Measurements from ENCODE around the gene NFRKB.
"Not testable (repeated sequence)": the region's sequence is repeated elsewhere in the genome, so short reads cannot be mapped to it uniquely, and the experiment has no call there.

NFRKB gene

DNA sequence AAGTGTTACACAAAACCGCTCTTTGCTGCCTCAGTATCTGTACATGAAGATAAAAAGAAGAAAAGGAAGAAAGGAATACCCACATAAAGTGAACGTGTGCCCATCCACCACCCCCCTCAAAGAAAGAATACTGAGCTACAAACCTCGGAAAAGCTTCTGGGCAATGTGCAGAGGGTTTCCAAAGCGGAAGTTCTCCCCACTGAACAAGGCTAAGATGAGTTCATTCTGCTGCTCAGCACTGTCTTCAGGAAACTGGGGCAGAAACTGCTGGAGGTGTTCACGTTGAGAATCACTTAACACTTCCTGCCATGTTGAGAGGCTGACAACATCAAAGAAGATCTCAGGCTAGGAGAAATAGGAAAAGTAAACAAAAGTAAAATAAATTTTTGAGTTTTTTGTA lies 6.9 kb downstream of the NFRKB start:
- no peak for DNase-seq

DNA sequence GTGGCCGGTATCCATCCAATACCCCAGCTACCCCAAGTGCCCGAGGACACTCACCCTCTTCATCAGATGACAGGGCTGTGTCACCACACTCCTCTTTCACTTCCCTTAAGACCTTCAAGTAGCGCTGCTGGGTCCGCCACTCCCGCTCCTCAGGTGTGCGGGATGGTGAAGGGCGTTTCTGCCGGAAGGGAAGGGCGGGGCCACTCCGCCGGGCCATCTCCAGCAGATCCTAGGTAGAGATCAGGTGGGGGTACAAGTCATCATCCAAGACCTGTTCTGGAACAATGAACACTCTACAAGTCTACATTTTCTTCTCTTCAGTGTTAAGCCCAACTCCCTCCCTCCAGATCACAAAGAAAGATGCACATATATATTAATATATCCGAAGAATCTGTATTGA lies 10.0 kb downstream of the NFRKB start:
- DNase-seq, result no peak

GRCh38 chr11:129884581-129884980 lies 10.8 kb downstream of the NFRKB start:
- DNase-seq, result no peak

- DNase-seq, result peak; percentile 41
Measured at GRCh38 chr11:129881570-129882170, 13.7 kb downstream of the NFRKB start.

DNA sequence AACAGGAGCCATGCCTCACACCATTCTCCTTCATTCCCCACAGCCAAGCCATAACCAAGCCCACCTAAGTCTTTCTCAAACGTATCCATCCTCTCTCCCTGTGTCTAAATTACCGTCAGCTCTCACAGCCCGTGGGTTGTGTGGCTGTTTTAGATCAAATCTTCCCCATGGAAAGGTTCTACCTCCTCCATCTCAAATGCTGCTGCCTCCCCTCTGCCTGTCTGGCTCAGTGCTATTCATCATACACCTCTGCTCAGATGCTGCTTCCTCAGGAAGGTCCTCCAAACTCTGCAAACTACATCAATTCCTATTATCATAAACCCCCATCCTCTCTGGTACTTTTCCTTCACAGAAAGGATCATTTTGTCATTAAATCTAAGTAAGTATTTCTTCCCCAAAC lies 15.1 kb downstream of the NFRKB start:
- no peak for DNase-seq

DNA sequence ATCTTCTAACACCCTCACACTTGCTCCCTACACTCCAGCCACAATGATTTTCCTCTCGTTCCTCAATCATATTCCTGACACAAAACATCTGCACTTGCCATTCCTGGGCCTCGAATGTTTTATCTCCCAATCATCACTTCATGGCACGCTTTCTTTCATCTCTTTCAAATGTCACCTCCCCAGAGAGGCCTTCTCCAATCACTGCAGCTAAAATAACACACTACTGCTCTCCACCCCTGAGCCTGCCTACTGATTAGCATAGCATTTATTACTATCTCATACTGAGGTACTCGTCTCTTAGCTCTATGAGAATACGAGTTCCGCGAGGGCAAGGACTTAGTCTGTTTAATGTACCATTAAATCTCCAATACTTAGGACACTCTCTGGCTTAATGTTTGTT lies 23.5 kb downstream of the NFRKB start:
- no peak for DNase-seq

DNA sequence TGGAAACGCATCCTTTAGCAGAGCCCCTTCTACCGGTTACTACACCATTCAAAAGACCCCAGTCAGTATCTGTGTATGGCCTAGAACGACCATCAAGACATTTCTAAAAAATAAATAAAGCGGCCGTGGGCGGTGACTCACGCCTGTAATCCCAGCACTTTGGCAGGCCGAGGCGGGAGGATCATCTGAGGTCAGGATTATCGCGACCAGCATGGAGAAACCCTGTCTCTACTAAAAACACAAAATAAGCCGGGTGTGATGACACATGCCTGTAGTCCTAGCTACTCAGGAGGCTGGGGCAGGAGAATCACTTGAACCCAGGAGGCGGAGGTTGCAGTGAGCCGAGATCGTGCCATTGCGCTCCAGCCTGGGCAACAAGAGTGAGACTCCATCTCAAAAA lies 26.8 kb downstream of the NFRKB start:
- not testable (repeated sequence) for DNase-seq

- DNase-seq, result no peak
Measured at GRCh38 chr11:129866311-129866710, 29.1 kb downstream of the NFRKB start.

DNA sequence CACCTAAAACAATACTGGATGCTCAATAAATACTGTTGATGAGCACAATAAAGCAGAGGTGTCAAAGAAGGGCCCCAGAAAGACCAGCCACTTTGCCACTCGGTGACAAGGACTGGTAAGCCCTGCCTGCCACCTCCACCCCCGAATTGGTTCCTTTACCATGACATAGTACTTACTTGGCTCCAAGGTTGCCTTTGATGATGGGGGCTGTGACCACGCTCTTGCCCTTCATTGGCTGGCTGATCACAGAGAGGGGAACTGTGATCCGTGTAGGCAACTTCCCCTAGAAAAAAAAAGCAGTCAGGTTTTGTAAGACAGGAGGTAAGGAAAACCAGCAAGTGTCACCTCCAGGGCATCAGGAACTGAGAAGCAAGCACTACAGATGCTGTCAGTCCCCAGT lies 29.7 kb downstream of the NFRKB start:
- DNase-seq, result no peak

GRCh38 chr11:129864811-129865210 lies 30.6 kb downstream of the NFRKB start:
- DNase-seq, result no peak

DNA sequence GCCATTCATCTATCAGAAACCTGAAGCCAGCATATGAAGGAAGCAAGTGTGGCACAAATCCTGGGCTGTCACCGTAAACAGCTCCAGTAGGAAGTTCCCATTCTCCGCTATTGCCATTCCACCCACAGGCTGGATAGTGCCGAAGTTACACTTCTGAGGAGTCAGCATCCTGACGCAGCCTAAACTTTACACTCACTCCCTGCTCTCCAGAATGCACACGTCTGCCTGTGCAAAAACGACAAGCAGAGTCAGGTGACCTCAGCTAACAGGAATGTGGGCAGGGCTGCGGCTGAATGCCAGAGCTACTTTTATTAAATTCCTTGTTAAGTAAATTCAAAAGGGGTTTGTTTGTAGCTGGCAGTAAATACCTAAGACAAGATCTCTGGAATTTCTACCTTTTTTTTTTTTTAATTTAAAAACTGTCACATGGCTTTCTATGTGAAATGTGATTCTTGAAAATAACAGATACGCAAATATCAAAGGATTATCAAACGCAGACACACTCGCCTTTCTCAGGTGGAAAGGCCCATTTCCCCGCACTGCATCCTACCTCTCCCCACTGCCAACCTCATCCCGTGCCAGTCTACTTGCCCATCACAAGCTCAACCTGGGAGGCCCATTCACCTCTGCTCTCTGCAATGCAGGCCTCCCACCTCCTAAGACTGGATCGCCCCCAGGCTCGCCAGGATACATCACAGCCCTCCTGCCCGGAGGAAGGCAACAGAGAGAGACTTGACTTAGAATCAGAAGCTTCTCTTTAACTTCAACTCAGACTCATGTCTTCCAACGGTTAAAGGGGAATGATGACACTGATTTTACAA lies 33.5 kb downstream of the NFRKB start:
- DNase-seq, result no peak

DNA sequence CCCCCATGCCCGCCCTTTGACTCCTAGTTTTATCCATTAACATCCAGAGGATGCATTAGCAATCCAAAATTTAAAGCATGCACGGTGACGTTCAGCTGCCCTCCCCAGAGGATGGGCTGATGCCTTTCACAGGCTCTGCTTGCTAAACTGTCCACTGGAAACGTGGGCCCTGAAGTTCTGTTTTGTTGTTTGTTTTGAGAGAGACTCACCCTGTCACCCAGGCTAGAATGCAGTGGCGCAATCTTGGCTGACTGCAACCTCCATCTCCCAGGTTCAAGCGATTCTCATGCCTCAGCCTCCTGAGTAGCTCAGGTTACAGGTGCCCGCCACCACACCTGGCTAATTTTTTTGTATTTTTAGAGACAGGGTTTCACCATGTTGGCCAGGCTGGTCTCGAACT lies 39.3 kb downstream of the NFRKB start:
- no peak for DNase-seq

DNA sequence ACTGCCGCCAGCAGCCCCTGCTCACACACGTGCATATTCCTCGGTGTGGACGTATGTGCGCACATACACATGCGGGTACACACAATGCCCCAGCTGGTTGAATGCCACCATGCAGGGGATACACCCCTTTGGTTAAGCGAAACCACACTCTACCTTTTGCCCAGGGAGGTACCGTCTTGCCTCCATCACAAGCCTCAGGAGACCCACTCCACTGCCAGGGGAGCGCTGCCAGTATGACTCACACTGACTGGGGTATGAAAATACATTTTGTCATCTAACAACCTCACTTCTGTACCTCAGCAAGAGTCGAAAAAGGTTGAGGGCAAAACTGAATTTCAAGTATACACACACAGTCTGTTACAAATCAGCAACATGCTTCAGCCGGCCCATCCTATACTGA lies 40.3 kb downstream of the NFRKB start:
- no peak for DNase-seq

GRCh38 chr11:129854232-129854805 lies 41.1 kb downstream of the NFRKB start:
- no peak for DNase-seq

DNA sequence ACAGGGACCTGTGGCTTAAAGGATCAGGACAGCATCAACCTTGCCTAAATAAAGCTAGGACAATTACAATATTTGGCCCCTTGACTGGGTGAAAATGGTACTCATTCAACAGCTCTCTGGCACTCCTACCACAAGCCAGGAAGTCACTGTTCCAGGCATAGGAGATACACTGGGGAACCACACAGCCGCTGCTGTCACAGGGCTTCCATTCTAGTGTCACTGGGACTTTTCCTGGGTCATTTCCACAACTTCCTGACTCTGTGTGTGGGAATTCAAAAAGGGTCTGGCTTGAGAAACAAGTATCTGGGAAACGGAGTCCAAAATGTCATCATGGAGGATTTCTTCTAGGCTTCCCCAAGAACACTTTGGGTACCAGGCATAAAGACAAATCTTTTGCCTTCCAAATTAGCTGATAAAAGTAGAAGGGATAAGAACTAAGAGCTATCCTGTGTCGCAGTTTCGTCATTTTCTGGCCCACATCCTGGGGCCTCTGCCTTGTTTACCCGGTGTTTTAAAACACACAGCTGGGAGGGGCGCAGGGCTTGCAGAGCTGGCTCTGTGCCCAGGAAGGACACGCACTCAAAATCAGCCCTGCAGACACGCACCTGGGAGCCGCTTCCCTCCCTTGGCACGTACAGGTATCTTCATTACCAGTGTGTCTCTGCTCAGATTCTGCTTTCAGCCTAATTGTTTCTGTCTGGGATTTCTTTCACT lies 41.7 kb downstream of the NFRKB start:
- DNase-seq, result peak; percentile 87

- no peak for DNase-seq
Measured at GRCh38 chr11:129852125-129852740, 43.1 kb downstream of the NFRKB start.

DNA sequence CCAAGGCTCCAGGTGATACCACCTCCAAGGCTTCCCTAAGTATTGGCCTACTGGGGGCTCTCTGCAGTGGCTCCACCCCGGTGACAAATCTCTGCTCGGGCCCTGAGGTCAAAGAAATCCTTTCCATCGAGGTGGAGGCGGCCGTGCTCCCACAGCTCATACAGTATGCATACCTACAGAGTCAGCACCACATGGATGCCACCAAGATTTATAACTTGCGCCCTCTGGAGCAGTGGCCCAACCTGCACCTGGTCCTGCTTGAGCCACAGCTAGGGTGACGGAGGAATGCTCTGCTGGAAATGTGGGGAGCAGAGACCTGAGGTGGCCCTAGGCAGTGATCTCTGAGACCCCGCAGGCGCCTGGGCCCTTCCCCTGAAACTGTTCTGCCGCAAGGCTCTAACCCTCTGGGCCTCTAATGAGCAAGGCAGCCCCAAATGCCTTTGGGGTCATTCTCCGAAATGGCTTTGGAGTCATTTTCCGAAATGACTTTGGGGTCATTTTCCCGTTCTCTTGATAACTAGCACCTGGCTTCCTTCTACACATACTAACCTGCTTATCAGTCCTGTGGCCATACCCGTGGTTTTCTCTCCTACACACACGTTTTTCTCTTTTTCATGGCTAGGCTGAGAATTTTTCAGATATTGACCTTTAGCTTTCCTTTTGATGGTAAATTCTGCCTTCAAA lies 45.8 kb downstream of the NFRKB start:
- no peak for DNase-seq

DNA sequence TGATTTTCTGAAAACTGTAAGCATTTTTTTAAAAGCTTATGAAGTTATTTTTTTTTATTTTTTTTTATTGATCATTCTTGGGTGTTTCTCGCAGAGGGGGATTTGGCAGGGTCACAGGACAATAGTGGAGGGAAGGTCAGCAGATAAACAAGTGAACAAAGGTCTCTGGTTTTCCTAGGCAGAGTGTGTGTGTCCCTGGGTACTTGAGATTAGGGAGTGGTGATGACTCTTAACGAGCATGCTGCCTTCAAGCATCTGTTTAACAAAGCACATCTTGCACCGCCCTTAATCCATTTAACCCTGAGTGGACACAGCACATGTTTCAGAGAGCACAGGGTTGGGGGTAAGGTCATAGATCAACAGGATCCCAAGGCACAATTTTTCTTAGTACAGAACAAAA lies 48.0 kb downstream of the NFRKB start:
- DNase-seq, result not testable (repeated sequence)

- peak; percentile 64 for DNase-seq
Measured at GRCh38 chr11:129846508-129847335, 48.7 kb downstream of the NFRKB start.

Data from NCI-H510A treated with DMSO at 0.1 percent for 48 hours (cell line).